HL-60 (cell line): ENCODE data around the gene DNAH5.

ENCODE experiments used
- DNase-seq, 2 experiments: peaks; one replicate each; pipeline ENCODE4 v3.0.0-alpha.2; 2010 to 2020; ENCODE audit warnings: low read depth in 1 of 2, low spot score in 1 of 2
- H3K27ac ChIP-seq: fragments of 250-450 bp; sonication (Bioruptor Pico); replicated peaks from 2 replicates; pipeline ENCODE4 v1.5.1; 2020; ENCODE audit warnings: mild to moderate bottlenecking, moderate library complexity
- H3K27me3 ChIP-seq: fragments of 250-450 bp; sonication (Bioruptor Pico); 2 replicates; pipeline ENCODE4 v1.5.1; 2021; ENCODE audit warnings: mild to moderate bottlenecking, moderate library complexity; ENCODE audit not compliant: insufficient read depth, poor library complexity, severe bottlenecking
- H3K4me3 ChIP-seq: replicated peaks from 2 replicates; pipeline ENCODE4 v1.5.1; 2011; ENCODE audit warnings: mild to moderate bottlenecking, control low read depth, low read length; ENCODE audit not compliant: insufficient read depth
- CTCF ChIP-seq: IDR thresholded peaks from one replicate; pipeline ENCODE4 v1.5.1; 2011; ENCODE audit warnings: low read length, control low read depth, inconsistent platforms; ENCODE audit not compliant: insufficient read depth
- GABPA ChIP-seq: IDR thresholded peaks from 2 replicates; pipeline ENCODE4 v1.6.1; 2012; ENCODE audit warnings: low read depth
- POLR2AphosphoS5 ChIP-seq: IDR thresholded peaks from 2 replicates; pipeline ENCODE4 v1.6.1; 2012; ENCODE audit warnings: low read depth
- REST ChIP-seq: IDR thresholded peaks from 2 replicates; pipeline ENCODE4 v1.6.1; 2012; ENCODE audit warnings: low read depth; ENCODE audit not compliant: insufficient replicate concordance
- SPI1 ChIP-seq: IDR thresholded peaks from 2 replicates; pipeline ENCODE4 v1.6.1; 2012; ENCODE audit warnings: low read depth, mild to moderate bottlenecking, borderline replicate concordance

The DNAH5 gene

GRCh38 chr5:13731121-13731628 lies 213.3 kb downstream of the DNAH5 start:
- no peak for DNase-seq
- Histone ChIP-seq H3K27me3 (no peaks in the 10 kb centered on the region), H3K27ac (no peak overlapping the region), H3K4me3 (no peak overlapping the region)
- no peak for TF ChIP-seq REST
- TF ChIP-seq POLR2AphosphoS5, result no peak
- TF ChIP-seq SPI1, result no peak
- TF ChIP-seq GABPA, result no peak
- TF ChIP-seq CTCF, result no peak

GRCh38 chr5:13708906-13709305 lies 235.6 kb downstream of the DNAH5 start:
- Histone ChIP-seq H3K4me3 (no peak overlapping the region), H3K27ac (no peak overlapping the region), H3K27me3 (no peaks in the 10 kb centered on the region)
- no peak for TF ChIP-seq REST
- no peak for DNase-seq

- Histone ChIP-seq H3K4me3 (no peak overlapping the region), H3K27me3 (no peaks in the 10 kb centered on the region), H3K27ac (no peak overlapping the region)
- TF ChIP-seq REST (no peak), GABPA (no peak), POLR2AphosphoS5 (no peak), SPI1 (no peak), CTCF (no peak)
- no peak for DNase-seq
Measured at GRCh38 chr5:13708432-13708831, 236.1 kb downstream of the DNAH5 start.

GRCh38 chr5:13704396-13704795 lies 240.1 kb downstream of the DNAH5 start:
- TF ChIP-seq GABPA (no peak), CTCF (no peak), POLR2AphosphoS5 (no peak), REST (no peak), SPI1 (no peak)
- Histone ChIP-seq H3K27ac (no peak overlapping the region), H3K4me3 (no peak overlapping the region), H3K27me3 (no peaks in the 10 kb centered on the region)
- DNase-seq, result no peak
